HG03342 (cell line): ENCODE measurements around the gene ATL2.
"Not testable (repeated sequence)": the region's sequence is repeated elsewhere in the genome, so short reads cannot be mapped to it uniquely, and the experiment has no call there.

Experiments
- ATAC-seq: cut with Tn5 transposase; IDR thresholded peaks from one replicate; pipeline ENCODE4 v1.9.1; 2021; ENCODE audit warnings: mild to moderate bottlenecking, moderate library complexity; ENCODE audit not compliant: unreplicated experiment

ATL2 gene

GRCh38 chr2:38336621-38337020 is 40.5 kb downstream of the ATL2 start:
- ATAC-seq: no peak

DNA sequence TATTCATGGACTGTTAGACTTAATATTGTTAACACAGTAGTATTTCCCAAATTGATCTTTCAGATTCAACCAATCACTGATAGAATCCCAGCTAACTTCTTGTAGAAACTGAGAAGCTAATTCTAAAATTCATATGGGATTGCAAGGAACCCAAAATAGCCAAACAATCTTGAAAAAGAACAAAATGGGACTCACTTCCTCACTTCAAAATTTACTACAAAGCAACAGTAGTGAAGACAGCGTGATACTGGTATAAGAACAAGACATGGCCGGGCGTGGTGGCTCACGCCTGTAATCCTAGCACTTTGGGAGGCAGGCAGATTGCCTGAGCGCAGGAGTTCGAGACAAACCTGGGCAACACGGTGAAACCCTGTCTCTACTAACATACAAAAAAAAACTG is 46.3 kb downstream of the ATL2 start:
- ATAC-seq: no peak

GRCh38 chr2:38327580-38327979 is 49.5 kb downstream of the ATL2 start:
- no peak for ATAC-seq

- no peak for ATAC-seq
Observed at GRCh38 chr2:38323623-38324022, 53.5 kb downstream of the ATL2 start.

- ATAC-seq: no peak
Observed at GRCh38 chr2:38322224-38322914, 54.7 kb downstream of the ATL2 start.

- ATAC-seq: not testable (repeated sequence)
Observed at GRCh38 chr2:38319240-38319639, 57.8 kb downstream of the ATL2 start.

GRCh38 chr2:38317725-38318124 is 59.3 kb downstream of the ATL2 start:
- no peak for ATAC-seq

- ATAC-seq: no peak
Observed at GRCh38 chr2:38315707-38316333, 61.3 kb downstream of the ATL2 start.

- no peak for ATAC-seq
Observed at GRCh38 chr2:38308821-38309220, 68.3 kb downstream of the ATL2 start.

GRCh38 chr2:38301969-38302702 is 74.9 kb downstream of the ATL2 start:
- ATAC-seq: peak; percentile 12

GRCh38 chr2:38301340-38301968 is 75.6 kb downstream of the ATL2 start:
- peak; percentile 66 for ATAC-seq

GRCh38 chr2:38298539-38298938 is 78.5 kb downstream of the ATL2 start:
- no peak for ATAC-seq

- ATAC-seq: no peak
Observed at GRCh38 chr2:38296197-38296780, 80.8 kb downstream of the ATL2 start.

DNA sequence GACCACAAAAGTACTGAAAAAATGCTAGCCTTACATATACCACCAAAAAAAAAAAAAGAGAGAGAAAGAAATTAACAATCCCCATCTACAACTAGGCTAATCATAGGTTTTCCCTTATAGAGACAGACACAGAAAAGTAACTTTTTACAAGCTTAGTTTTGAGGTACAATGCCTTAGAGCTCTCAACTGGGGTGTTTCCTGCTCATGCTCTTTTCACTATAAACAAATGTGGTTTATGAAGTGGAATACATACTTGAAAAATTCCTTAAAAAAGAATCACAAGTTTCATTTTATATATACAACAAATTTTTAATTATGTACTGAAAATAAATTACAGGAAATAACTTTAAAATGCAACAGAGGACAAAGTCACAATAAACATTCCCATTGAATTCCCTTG is 82.5 kb downstream of the ATL2 start:
- ATAC-seq: no peak

GRCh38 chr2:38293152-38293865 is 83.8 kb downstream of the ATL2 start:
- no peak for ATAC-seq

GRCh38 chr2:38290332-38290731 is 86.7 kb downstream of the ATL2 start:
- no peak for ATAC-seq

DNA sequence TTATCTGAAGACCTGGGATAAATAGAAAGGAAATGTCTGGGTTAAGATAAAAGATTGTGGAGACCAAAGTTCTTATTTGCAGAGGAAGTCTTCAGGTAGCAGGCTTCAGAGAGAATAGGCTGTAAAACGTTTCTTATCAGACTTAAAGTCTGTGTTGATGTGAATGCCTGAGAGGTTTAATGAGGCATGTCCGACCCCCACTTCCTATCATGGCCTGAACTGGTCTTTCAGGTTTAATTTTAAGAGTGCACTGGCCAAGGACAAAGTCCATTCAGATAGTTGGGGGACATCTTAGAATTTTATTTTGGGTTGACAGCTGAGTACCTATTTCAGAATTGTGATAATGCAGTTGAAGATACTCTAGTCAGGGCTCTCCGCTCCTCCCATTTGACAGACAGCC is 92.1 kb downstream of the ATL2 start:
- ATAC-seq: no peak

- no peak for ATAC-seq
Observed at GRCh38 chr2:38281095-38281742, 95.9 kb downstream of the ATL2 start.

DNA sequence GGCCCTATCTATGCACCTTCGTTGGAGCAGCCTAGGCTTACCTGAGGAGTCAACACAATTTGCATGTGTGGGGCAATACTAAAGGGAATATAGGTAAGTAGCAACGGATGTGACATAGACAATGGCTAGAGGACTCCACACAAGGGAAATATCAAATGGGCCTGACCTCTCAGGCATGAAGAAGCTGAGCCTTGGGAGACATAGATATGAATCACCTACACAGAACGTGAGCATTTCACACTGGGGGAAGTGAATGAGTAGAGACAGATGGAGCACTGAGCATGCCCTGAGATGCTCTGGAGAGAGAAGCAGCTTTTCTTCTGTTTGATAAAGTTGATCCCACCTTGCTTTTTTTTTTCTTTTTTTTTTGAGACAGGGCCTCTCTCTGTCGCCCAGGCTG is 97.9 kb downstream of the ATL2 start:
- no peak for ATAC-seq

- not testable (repeated sequence) for ATAC-seq
Observed at GRCh38 chr2:38278117-38278438, 99.0 kb downstream of the ATL2 start.
